Upper lobe of left lung (tissue), 4 donors: ENCODE results near the gene ZNF593.

Experiments
- POLR2A ChIP-seq, 4 donors: fragments of 450-650 bp; IDR thresholded peaks; one replicate each; pipeline ENCODE4 v1.5.1; 2016 to 2017; ENCODE audit warnings: antibody characterized with exemption in 4 of 4, mild to moderate bottlenecking in 2 of 4
- POLR2AphosphoS5 ChIP-seq, 2 donors: sonication (generic); formaldehyde crosslinking; IDR thresholded peaks; one replicate each; pipeline ENCODE4 v1.5.1; 2017; ENCODE audit warnings: antibody characterized with exemption in 2 of 2
- TF ChIP-seq, protein P1 (sequence below), 6 experiments: fragments of 450-650 bp in 4 of 6; fragments of 200-600 bp in 2 of 6; sonication (generic) in 2 of 6; IDR thresholded peaks; one replicate each; pipeline ENCODE4 v1.5.1; 2016 to 2019; ENCODE audit warnings: antibody characterized with exemption in 6 of 6

GRCh38 chr1:26197813-26198212 is 28.1 kb downstream of the ZNF593 start:
- TF ChIP-seq, protein P1, sequence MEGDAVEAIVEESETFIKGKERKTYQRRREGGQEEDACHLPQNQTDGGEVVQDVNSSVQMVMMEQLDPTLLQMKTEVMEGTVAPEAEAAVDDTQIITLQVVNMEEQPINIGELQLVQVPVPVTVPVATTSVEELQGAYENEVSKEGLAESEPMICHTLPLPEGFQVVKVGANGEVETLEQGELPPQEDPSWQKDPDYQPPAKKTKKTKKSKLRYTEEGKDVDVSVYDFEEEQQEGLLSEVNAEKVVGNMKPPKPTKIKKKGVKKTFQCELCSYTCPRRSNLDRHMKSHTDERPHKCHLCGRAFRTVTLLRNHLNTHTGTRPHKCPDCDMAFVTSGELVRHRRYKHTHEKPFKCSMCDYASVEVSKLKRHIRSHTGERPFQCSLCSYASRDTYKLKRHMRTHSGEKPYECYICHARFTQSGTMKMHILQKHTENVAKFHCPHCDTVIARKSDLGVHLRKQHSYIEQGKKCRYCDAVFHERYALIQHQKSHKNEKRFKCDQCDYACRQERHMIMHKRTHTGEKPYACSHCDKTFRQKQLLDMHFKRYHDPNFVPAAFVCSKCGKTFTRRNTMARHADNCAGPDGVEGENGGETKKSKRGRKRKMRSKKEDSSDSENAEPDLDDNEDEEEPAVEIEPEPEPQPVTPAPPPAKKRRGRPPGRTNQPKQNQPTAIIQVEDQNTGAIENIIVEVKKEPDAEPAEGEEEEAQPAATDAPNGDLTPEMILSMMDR (IDR thresholded peaks at IDR 0.05), result no peak
- no peak for TF ChIP-seq POLR2A (IDR thresholded peaks at IDR 0.05)
- TF ChIP-seq POLR2AphosphoS5 (IDR thresholded peaks at IDR 0.05), result no peak
